NCI-H187 (cell line): ENCODE data around the gene ADARB2.

ENCODE experiments used
- DNase-seq, 2 experiments: peaks; one replicate each; lab custom pipeline; 2025; lab: John Stamatoyannopoulos, UW

ADARB2 gene

DNA sequence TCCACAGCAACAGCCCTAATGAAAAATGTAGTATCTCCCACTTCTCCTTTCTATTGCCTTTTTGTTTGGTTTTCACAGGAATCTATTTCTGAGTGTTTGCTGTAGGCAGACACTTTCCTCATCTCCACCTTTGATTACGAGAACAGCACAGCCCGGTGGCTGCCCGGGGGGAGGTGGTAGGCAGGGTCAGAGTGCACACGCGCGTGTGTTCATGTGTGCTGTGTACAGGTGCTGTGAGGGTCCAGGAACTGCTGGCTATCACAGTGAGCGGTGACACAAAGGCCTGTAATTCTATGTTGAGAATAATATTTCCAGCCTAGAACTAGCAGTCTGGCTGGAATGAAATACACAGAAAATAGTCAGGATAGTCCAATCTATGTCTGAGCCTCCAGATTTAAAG is 212.8 kb downstream of the ADARB2 start:
- DNase-seq = no peak

DNA sequence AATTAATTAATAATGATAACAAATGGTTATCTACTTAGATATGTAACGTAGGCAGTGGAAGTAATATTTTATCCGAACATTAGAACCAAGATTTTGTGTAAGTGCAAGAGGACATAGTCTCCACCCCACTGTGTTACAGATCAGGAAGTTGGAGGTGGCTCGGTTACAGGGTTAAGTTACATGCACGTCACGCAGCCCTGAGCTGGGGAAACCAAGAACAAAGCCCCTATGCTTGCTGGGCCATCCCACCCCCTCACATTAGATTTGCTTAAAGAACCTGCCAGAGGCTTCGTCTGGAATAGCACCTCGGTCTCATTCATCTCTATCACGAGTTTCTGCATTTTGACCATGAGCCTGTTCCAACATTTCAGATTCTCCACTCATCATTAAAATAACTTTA is 214.1 kb downstream of the ADARB2 start:
- DNase-seq = no peak

- DNase-seq = no peak
Observed at GRCh38 chr10:1522237-1522636, 215.1 kb downstream of the ADARB2 start.

DNA sequence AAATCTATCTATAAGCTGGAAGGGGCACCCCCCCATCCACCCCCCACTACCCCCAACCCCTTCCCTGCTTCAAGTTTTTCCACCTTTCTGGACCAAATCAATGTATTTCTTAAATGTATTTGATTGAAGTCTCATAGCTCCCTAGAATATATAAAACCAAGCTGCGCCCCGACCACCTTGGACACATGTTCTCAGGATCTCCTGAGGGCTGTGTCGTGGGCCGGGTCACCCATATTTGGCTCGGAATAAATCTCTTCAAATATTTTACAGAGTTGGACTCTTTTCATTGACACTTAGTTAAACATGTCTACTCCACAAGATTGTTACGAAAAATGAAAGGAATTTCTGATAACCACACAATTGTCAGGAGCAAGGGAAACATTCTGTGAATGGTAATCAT is 215.6 kb downstream of the ADARB2 start:
- no peak for DNase-seq

- no peak for DNase-seq
Observed at GRCh38 chr10:1520909-1521565, 216.3 kb downstream of the ADARB2 start.

DNA sequence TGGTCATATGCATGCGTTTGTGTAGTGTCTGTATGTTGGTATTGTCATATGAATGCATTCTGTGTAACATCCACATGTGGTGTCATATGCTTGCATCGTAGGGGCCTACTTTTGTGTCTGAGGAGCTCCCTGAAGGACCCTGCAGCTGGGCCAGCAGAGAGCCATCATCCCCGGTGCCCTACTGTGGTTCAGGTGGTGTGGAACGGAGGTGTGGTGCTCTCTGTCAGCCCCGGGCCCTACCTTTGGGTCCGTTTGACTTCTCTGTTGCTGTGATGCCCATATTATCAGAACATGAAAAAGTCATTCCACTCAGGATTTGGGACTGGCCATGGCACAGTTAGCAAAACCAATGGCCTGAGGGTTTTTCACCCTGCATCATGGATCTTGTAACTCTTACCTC is 217.9 kb downstream of the ADARB2 start:
- DNase-seq = no peak

DNA sequence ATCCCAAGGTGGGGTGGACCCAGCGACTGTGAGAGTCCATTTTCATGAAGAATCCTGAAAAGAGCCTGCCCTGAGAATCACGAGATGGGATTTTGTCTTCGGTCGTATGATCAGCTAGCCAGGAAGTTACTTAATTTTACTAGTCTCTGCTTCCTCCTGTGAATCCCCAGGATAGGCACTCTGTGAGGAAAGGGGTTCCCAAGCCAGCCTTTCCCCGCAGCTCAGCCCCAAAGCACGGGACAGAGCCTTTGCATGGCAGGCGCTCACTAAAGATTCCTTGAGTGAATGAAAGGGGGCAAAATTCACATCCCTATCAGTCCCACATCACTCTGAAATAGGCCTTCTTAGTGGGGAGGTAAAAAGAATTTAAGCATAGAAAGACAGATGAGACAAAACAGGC is 219.6 kb downstream of the ADARB2 start:
- no peak for DNase-seq

DNA sequence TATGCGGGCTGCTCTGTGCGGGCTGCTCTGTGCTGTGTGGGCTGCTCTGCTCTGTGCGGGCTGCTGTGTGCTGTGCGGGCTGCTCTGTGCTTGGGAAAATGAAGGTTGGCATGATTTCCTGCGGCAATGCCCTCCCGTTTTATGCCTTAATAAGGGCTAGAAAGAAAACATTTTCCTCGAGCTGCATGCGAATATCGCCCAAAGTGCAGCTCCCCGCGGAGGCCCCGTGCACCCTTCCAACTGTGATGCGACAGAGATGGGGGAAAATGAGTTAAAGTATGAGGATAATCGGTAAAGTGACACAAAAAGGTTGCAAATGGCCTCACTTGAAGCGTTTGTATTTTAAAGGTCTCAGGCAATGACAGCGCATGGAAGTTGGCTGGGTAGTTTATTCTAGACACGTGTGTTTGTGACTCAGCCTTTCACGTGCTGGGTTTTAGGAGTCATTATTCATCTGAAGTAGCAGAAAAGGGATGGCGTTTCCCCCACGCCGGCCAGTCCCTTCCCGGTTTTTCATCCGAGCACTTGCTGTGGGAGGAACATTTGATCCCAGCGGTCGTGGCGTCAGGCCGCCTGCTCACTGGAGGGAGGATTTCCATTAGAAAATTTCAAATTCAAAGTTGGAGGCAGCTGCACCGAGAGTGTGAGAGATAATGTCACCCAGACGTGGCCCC is 220.7 kb downstream of the ADARB2 start:
- DNase-seq = no peak

- no peak for DNase-seq
Observed at GRCh38 chr10:1515780-1516491, 221.4 kb downstream of the ADARB2 start.

- DNase-seq = no peak
Observed at GRCh38 chr10:1515121-1515779, 222.1 kb downstream of the ADARB2 start.

DNA sequence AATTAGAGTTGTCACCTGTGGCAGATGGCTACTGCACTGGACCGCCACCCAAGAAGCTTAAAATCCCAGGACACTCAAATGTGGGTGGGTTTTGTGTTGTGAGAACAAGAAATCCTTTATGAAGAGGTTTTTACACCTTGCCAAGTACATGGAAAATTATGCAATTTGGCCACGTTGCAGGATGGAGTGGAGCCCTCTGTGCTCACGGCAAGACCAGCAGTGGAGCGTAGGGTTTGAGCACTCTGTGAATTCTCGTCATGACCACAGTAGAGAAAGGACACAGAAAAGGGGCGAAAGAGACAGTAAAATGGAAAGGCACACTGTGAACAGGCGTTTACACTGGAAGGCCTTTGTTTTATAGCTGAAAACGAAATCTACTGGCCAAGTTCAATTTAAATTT is 222.6 kb downstream of the ADARB2 start:
- no peak for DNase-seq

DNA sequence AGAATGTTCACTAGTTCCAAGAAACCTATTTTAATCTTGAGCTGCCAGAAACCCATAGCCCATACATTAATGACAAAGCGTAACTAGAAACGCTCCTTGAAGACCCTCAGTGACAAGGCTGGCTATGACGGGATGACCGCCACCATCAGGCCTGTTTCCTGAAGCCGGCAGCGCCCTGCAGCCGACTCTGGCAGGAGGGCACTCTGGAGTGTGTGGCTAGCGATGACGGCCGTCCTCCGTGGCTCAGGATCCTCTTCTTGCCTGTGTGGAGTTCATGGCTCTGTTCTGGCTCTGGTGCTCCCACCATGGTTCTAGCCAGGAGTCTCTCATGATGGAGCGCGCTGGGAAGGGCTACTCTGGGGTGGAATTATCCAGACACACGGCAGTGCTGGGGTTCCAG is 224.1 kb downstream of the ADARB2 start:
- DNase-seq = no peak

GRCh38 chr10:1509011-1509530 is 228.3 kb downstream of the ADARB2 start:
- no peak for DNase-seq

GRCh38 chr10:1508096-1508495 is 229.2 kb downstream of the ADARB2 start:
- DNase-seq = no peak

DNA sequence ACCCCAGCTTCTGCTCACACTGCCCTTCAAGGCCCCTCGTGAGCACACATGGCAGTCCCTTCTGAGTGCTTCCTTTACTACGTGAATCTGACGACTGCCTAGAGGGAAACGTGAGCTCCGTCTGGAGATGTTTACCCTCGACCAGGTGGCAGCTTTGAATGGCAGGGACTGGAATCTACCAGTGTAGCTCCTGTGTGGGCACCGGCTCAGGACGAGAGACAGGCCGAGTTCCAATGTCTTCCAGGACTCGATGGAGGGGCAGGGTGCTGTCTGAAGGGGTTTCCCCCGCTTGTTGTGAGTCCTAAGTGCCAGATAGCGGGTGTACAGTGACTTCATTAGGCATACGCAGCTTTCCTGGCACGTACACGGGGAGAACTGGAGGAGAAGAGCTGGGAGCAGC is 229.9 kb downstream of the ADARB2 start:
- no peak for DNase-seq

DNA sequence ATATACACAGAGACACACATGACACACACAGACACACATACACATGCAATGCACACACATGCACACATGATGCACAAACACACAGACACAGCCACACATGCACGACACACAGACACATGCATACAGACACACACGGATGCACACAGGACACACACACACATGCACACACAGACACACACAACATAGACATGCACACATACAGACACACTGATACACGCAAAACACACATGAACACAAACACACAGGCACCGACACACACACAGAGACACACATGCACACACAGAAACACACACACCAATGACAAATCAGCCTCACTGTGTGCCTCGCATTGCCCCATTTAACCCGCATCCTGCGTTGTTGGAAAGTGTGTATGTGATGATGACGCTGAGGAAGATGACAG is 232.4 kb downstream of the ADARB2 start:
- DNase-seq = no peak

- DNase-seq = no peak
Observed at GRCh38 chr10:1504286-1504685, 233.0 kb downstream of the ADARB2 start.

DNA sequence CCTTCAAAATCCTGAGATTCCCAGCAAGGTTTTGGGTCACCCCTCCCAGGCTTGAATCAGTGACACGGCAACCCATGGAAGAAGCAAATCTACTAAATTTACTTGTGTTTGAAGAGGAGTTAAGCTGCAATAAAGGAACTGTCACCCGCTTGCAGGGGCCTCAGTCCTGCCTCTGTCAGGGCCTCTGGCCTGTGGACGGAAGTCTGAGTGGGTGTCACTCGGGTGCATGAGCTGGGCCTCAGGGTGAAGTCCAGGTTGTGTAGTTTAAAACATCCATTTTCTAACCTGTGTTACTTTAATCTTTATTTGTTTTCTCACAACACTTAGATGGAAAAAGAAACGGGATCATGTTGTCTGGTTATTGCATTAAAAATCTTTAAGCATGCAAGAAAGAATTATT is 234.9 kb downstream of the ADARB2 start:
- no peak for DNase-seq

DNA sequence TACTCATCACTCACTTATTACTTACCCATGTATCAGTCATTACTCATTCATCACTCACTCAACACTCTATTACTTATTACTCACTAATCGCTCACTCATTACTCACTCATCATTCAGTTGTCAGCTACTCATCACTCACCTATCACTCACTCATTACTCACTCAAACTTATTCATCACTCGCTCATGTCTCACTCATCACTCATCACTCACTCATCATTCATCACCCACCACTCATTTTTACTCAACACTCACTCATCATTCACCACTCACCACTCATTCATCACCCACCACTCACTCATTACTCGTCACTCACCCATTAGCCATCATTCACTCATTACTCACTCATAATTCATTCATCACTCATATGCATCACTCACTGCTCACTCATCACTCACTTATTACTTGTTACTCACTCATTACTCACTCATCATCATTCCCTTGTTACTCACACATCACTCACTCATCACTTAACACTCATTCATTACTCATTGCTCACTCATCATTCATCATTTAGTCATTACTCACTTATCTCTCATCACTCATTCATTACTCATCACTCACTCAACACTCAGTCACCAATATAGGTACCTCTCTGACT is 237.9 kb downstream of the ADARB2 start:
- no peak for DNase-seq

- no peak for DNase-seq
Observed at GRCh38 chr10:1498746-1499358, 238.5 kb downstream of the ADARB2 start.

DNA sequence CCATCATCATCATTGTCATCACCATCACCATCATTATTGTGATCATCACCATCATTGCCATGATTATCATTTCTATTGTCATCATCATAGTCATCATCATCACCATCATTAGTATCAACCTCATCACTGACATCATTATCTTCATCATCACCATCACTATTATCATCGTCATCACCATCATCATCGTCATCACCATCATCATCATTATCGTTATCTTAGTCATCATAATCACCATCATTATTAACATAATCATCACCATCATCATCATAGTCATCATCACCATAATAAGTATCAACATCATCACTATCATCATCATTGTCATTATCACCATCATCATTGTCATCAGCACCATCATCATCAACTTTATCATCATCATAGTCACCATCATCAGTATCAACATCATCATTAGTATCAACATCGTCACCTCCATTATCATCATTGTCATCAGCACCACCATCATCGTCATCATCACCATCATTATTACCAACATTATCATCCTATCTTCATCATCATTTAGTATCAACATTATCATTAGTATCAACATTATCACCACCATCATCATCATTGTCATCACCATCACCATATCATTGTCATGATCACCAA is 241.3 kb downstream of the ADARB2 start:
- DNase-seq = no peak
